NCI-H2227 treated with DMSO at 0.1 percent for 48 hours (cell line): ENCODE measurements around the gene CHRNE.
"Not testable (repeated sequence)": the region's sequence is repeated elsewhere in the genome, so short reads cannot be mapped to it uniquely, and the experiment has no call there.

Experiments used
- DNase-seq: peaks from one replicate; lab custom pipeline; 2025; lab: John Stamatoyannopoulos, UW

The CHRNE gene

DNA sequence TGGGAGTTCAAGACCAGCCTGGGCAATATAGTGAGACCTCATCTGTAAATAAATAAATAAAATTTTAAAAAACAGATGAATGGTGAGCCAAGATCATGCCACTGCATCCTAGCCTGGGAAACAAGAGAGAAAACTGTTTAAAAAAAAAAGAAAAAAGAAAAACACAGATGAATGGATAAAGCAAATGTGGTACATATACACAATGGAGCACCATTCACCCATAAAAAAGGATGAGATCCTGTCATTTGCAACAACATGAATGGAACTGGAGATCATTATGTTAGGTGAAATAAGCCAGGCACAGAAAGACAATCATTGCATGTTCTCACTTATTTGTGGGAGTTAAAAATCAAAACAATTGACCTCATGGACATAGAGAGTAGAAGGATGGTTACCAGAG lies 3.7 kb upstream of the CHRNE start:
- DNase-seq: not testable (repeated sequence)

DNA sequence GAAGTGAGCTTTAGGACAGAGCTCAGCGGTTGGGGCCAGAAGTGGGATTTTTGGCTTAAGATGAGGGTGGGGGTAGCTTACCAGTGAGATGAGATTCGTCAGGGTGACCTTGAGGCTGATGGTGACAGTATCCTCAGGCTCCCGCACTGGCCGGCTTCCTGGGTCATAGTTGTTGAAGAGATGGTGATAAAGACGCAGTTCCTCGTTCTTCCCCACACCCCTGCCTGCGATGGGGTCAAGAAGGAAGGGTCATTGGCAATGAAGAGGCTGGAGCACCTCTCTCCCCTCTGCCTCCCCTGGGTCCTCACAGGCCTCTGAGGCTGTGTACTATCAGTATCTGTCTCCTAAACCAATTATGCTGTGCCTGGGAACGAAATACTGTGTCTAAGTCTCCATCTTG lies 358 bp downstream of the CHRNE start:
- no peak for DNase-seq

GRCh38 chr17:4901648-4902344 lies 1.1 kb downstream of the CHRNE start:
- no peak for DNase-seq

DNA sequence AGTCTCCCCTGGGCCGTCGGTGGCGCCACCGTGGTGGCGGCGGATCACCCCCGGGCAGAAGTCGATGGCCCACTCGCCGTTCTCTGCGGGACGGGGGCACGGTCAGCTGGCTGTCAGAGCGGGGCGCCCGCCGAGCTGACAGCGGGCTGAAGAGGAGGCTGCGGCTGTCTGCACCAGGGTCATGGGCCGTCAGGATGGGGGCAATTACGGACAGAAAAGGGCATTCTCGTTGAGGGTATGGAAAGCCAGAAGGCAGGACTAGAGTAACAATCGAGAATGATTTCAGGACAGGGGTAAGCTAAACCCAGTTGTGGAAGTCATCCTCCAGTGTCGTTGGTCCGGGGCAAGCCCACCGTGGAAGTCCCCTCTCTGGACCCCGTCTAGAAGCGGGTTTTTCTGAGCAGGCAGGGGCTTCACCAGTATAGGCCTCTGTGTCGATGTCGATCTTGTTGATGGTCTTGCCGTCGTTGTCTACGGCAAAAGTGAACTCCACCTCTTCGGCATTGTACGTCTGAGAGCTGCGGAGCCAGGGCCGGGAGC lies 1.7 kb downstream of the CHRNE start:
- no peak for DNase-seq

GRCh38 chr17:4900231-4901107 lies 2.4 kb downstream of the CHRNE start:
- DNase-seq: no peak

DNA sequence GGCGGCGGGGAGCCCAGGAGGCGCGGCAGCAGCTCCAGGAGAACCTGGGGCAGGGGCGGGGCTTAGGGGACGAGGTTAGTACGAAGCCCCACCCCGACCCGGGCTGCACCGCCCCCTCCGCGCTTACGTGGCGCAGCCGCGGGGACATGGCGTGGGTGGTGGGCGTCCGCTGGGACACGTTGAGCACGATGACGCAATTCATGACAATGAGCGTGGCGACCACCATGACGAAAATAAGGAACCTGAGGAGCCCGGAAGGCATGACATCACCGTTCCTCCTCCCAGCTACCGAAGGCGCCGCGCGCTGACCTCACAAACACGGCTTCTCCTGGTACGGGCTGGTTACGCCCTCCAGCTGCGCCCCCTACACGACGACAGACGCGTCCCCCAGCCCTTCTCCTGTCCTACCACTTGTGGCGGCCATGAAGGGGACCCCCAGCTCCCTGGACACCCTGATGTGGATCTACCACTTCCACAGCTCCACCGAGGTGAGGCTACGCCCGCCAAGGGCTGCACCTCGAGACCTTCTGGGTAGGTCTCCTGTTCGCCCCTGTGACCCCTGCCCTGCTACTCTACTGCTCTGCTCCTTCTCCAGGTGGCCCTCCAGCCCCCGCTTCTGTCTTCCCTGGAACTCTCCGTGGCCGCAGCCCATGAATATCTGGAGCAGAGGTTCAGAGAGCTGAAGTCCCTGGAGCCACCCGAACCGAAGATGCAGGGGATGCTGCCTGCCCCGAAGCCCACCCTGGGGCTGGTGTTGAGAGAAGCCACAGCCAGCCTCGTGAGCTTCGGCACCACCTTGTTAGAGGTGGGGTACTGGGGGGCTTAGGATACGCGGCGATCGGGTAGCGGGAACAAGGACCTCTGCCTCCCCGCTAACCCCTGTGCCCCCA lies 3.3 kb downstream of the CHRNE start, which contains the start of gene C17orf107:
TSS of gene C17orf107 (plus strand) at position 196 of the 890 bp plus-strand sequence. CDS start at position 423, 227 bp downstream.
- no peak for DNase-seq

DNA sequence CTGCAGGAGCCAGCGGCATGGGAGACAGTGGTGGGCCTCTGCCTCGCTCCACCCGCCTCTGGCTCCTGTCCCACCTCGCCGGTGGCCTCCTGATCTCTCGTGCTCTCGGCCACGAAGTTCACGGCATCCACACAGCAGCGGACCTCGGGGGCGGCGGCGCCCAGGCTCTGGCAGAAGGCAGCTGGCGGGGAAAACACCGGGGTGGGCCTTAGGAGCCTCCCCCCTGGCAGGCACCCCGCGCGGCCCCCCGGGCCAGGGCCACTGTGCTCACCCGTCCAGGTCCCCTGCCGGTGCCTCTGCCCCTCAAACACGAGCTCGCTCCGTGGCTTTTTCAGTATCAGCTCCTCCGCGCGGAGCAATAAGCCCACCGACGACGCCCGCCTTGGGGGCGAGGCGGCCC lies 4.0 kb downstream of the CHRNE start:
- no peak for DNase-seq

DNA sequence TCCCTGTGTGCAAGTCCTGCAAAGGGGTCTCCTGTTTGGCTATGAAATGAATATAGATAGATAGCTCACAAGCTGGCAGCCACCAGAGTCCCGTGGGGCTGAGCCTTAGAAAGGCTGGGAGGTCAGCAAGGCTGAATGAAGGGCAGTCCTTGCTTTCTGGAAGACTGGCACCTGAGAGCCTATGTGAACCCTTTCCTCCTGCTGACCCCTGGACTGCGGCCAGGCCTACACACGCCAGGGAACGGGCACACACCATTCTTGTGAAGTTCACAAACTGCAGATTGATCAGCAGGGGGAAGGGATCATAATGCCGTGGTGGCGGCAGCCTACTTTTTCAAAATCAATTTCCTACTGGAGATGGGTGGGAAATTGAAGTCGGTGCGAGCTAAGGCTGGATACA lies 4.5 kb downstream of the CHRNE start:
- no peak for DNase-seq

DNA sequence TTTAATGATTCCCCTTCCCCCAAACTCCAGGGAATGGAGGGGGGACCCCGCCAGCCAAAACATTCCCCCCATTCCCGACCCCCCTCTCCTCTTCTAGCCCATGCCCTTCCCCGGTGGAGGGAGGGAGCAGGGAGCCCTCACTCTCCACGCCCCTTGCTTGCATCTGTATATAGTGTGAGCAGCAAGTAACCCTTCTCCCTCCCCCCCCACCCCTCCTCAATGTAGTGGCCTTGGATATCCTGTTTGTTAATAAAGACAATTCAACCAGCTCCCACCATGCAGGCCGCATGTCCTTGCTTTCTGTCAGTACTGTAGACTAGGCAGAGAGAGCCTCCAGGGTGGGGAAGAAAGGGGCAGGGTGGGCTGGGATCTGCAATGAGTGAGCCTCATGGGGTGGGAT lies 5.1 kb downstream of the CHRNE start:
- no peak for DNase-seq

- DNase-seq: no peak
Observed at GRCh38 chr17:4897198-4897687, 5.7 kb downstream of the CHRNE start.

DNA sequence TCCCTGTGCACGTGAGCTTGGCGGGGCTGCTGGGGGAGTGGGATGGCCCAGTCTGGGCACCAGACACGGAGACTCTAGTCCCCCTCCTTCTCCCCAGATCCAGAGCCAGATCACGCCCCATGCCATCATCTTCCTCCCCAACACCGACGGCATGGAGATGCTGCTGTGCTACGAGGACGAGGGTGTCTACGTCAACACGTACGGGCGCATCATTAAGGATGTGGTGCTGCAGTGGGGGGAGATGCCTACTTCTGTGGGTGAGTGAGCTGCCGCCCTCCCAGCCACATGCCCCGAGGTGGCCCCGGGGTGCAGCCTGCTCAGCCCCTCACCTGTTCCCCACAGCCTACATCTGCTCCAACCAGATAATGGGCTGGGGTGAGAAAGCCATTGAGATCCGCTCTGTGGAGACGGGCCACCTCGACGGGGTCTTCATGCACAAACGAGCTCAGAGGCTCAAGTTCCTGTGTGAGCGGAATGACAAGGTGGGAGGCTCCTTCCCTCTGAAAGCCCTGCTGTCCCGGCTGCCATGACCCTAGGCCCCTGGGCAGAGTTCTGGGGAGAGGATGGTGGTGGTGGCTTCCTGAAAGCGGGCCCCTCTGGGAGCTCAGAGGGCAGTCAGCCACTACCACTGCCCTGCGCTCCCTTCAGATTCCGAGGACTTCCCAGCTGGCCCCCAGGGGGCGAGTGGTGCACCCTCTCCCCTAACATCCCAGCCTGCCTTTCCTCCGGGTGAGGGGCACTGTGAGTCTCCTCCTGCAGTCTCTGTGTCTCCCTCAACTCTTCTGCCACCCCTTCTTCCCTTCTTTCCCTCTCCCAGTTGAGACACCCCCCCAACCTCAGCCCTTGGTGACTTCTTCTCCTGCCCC lies 6.3 kb downstream of the CHRNE start:
- no peak for DNase-seq

GRCh38 chr17:4895657-4896331 lies 7.1 kb downstream of the CHRNE start:
- DNase-seq: no peak

DNA sequence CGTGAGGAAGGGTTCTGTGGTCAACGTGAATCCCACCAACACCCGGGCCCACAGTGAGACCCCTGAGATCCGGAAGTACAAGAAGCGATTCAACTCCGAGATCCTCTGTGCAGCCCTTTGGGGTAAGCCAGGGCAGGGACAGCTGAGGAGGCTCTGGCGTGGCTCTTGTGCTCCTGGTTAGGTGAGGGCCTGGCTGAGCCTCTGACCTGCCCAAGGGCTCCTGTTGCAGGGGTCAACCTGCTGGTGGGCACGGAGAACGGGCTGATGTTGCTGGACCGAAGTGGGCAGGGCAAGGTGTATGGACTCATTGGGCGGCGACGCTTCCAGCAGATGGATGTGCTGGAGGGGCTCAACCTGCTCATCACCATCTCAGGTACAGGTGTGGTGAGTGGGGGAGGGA lies 7.8 kb downstream of the CHRNE start:
- no peak for DNase-seq

GRCh38 chr17:4893721-4894560 lies 9.0 kb downstream of the CHRNE start:
- DNase-seq: no peak

GRCh38 chr17:4893272-4893671 lies 9.6 kb downstream of the CHRNE start:
- no peak for DNase-seq

GRCh38 chr17:4892499-4893221 lies 10.2 kb downstream of the CHRNE start:
- DNase-seq: no peak

- DNase-seq: no peak
Observed at GRCh38 chr17:4891411-4892410, 11.2 kb downstream of the CHRNE start.
